Osteoblast (primary cell): ENCODE results near the gene TSEN34. TPM values are rescaled to one million over a fixed set of nuclear protein-coding genes. Genes with fewer than 3 reads are reported as not detected.

Experiments used
- DNase-seq: peaks from one replicate; pipeline ENCODE4 v3.0.0; 2011; ENCODE audit warnings: low spot score, mixed read lengths; ENCODE audit not compliant: insufficient read length; ENCODE audit errors: missing footprints
- H2AFZ ChIP-seq: 2 replicates; pipeline ENCODE4 v1.6.0; 2011; ENCODE audit warnings: mild to moderate bottlenecking, low read length
- H3K27ac ChIP-seq: 2 replicates; pipeline ENCODE4 v1.5.1; 2011; ENCODE audit warnings: mild to moderate bottlenecking, low read depth, low read length, moderate library complexity
- H3K27me3 ChIP-seq: 2 replicates; pipeline ENCODE4 v1.6.0; 2012; ENCODE audit warnings: mild to moderate bottlenecking, control low read depth, inconsistent platforms, low read length, moderate library complexity; ENCODE audit not compliant: insufficient read depth
- H3K36me3 ChIP-seq: 2 replicates; pipeline ENCODE4 v1.5.1; 2011; ENCODE audit warnings: mild to moderate bottlenecking, low read length, control low read depth, moderate library complexity; ENCODE audit not compliant: insufficient read depth
- H3K4me1 ChIP-seq: 2 replicates; pipeline ENCODE4 v1.5.1; 2011; ENCODE audit warnings: mild to moderate bottlenecking, low read length, control low read depth, moderate library complexity; ENCODE audit not compliant: insufficient read depth
- H3K4me2 ChIP-seq: 2 replicates; pipeline ENCODE4 v1.6.0; 2011; ENCODE audit warnings: mild to moderate bottlenecking, low read length; ENCODE audit not compliant: insufficient read depth
- H3K4me3 ChIP-seq: fragments of 200-600 bp; sonication (generic); 3 replicates; pipeline ENCODE4 v1.5.1; 2012; ENCODE audit warnings: mild to moderate bottlenecking, low read length, inconsistent platforms; ENCODE audit not compliant: insufficient read depth
- H3K79me2 ChIP-seq: 2 replicates; pipeline ENCODE4 v1.6.0; 2012; ENCODE audit warnings: mild to moderate bottlenecking, low read length, control low read depth, inconsistent platforms; ENCODE audit not compliant: insufficient read depth
- H3K9me3 ChIP-seq: 2 replicates; pipeline ENCODE4 v1.5.1; 2011; ENCODE audit warnings: low read depth, low read length, control low read depth
- H4K20me1 ChIP-seq: 2 replicates; pipeline ENCODE4 v1.6.0; 2012; ENCODE audit warnings: mild to moderate bottlenecking, low read length, control low read depth; ENCODE audit not compliant: insufficient read depth
- total RNA-seq: library from RNA; depleted of rRNA; stranded (reverse); fragments of >200 nt; gene quantifications from 2 replicates; pipeline ENCODE4 v1.2.3, GENCODE V29; 2012
- TF ChIP-seq, protein P1 (sequence below): IDR thresholded peaks from 2 replicates; pipeline ENCODE4 v1.5.1; 2011; ENCODE audit warnings: mild to moderate bottlenecking, low read depth, low read length, moderate library complexity; ENCODE audit errors: extremely low read depth

TSEN34 gene
- total RNA-seq, 1 donor = 73.1 TPM

DNA sequence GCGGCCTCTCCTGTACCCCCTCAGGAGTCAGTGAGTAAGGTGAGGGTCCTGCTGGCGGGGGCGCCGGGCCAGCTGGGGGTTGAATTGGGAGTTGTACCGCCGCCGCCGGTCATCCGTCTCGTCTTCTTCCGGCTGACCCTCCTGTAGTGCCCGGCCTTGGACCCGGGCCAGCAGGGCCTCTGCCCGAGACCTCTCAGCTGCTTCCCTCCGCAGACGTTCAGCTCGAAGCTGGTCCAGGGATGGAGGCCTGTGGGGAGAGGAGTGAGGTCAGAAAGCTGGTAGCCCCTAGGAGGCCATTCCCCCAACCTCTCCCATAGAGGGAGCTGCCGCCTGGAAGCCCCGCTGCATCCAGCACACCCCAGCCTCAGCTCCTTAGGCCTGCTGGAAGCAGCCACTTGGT, 35.4 kb upstream of the TSEN34 start:
- H3K27ac ChIP-seq = no peak overlapping the region
- H3K27me3 ChIP-seq = no peaks in the 10 kb centered on the region
- H3K9me3 ChIP-seq = no peaks in the 10 kb centered on the region
- DNase-seq = no peak
- no peak overlapping the region for H2AFZ ChIP-seq
- H3K4me2 ChIP-seq = no peak overlapping the region
- TF ChIP-seq, protein P1, sequence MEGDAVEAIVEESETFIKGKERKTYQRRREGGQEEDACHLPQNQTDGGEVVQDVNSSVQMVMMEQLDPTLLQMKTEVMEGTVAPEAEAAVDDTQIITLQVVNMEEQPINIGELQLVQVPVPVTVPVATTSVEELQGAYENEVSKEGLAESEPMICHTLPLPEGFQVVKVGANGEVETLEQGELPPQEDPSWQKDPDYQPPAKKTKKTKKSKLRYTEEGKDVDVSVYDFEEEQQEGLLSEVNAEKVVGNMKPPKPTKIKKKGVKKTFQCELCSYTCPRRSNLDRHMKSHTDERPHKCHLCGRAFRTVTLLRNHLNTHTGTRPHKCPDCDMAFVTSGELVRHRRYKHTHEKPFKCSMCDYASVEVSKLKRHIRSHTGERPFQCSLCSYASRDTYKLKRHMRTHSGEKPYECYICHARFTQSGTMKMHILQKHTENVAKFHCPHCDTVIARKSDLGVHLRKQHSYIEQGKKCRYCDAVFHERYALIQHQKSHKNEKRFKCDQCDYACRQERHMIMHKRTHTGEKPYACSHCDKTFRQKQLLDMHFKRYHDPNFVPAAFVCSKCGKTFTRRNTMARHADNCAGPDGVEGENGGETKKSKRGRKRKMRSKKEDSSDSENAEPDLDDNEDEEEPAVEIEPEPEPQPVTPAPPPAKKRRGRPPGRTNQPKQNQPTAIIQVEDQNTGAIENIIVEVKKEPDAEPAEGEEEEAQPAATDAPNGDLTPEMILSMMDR = no peak
- H4K20me1 ChIP-seq = peaks cover 19% of the 10 kb centered on the region
- H3K4me3 ChIP-seq = no peak overlapping the region
- peaks cover 13% of the 10 kb centered on the region for H3K79me2 ChIP-seq
- H3K36me3 ChIP-seq = peaks cover 68% of the 10 kb centered on the region
- H3K4me1 ChIP-seq = peaks cover 39% of the 10 kb centered on the region

DNA sequence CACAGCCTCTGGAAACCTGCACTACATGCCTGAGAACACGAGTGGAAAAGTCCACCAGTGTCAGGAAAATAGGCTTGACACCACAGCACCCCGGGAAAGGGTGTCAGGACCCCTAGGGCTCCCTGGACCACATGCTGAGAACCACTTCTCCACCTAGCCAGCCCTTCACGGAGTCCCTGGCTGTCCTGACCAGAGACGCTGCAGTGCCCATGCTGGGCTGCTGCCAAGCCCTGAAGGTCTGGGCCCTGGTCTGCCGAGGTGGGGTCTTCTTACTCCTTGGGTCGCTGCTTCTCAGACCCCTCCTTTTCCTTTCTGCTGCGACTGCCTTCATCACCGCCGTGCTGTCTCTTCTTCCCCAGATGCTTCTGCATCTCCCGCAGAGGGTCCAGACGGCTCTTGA, 34.6 kb upstream of the TSEN34 start:
- Histone ChIP-seq H3K9me3 (no peaks in the 10 kb centered on the region), H3K27ac (no peak overlapping the region), H3K36me3 (peaks cover 64% of the 10 kb centered on the region), H3K27me3 (no peaks in the 10 kb centered on the region), H3K79me2 (peaks cover 13% of the 10 kb centered on the region), H4K20me1 (peaks cover 16% of the 10 kb centered on the region), H3K4me2 (no peak overlapping the region), H2AFZ (no peak overlapping the region), H3K4me1 (peaks cover 43% of the 10 kb centered on the region), H3K4me3 (no peak overlapping the region)
- TF ChIP-seq, protein P1 = no peak
- DNase-seq = no peak

DNA sequence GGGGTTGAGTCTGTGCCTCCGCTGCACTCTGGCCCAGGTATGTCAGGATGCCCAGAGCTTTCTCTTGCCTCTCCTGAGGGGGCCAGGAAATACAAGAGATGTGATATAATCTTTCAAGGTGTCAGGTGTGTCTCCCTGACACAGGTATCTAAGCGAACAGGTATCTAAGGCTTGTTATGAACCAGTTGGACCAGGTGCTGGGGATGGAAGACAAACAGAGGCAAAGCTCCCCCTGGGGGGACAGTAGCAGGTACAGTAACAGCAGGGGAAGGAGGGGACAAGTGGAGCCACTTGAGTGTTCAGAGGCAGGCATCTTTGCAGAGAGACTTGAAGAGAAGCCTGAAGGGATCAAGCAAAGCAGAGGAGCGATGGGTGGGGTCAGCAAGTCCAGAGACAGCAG, 34.2 kb upstream of the TSEN34 start:
- Histone ChIP-seq H2AFZ (no peak overlapping the region), H3K27me3 (no peaks in the 10 kb centered on the region), H3K4me3 (no peak overlapping the region), H3K36me3 (peaks cover 59% of the 10 kb centered on the region), H4K20me1 (peaks cover 16% of the 10 kb centered on the region), H3K4me2 (no peak overlapping the region), H3K79me2 (peaks cover 13% of the 10 kb centered on the region), H3K27ac (no peak overlapping the region), H3K4me1 (peaks cover 43% of the 10 kb centered on the region), H3K9me3 (no peaks in the 10 kb centered on the region)
- TF ChIP-seq, protein P1 = no peak
- no peak for DNase-seq

DNA sequence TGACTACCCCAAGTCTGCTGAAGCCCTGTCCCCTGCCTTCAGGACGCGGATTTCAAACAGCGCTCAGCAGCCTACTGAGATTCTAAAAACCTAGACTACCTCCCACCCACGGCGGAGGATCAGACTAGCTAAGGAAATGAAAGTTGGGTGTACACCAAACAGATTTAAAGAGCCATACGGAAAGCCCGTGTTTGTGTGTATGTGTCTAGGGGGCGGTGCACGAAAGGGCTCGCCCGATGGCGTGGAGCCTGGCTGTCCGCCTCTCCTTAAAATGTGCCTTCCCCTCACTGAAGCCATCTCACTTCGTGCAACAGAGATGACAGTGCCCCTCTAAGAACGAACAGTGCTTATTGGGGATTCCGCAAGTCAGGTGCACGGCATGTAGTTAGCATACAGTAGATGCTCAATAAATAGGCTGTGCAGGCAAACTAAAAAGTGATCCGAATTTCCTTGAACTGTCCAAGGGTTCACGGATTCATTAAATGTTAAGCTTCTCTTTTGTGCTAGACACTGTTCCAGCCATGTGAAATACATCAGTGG, 32.2 kb upstream of the TSEN34 start:
- TF ChIP-seq, protein P1 = no peak
- Histone ChIP-seq H3K27ac (peak overlapping the region; percentile 98), H3K36me3 (peaks cover 42% of the 10 kb centered on the region), H3K4me2 (peak overlapping the region; percentile 99), H3K79me2 (peaks cover 13% of the 10 kb centered on the region), H3K4me1 (peaks cover 33% of the 10 kb centered on the region), H4K20me1 (peaks cover 12% of the 10 kb centered on the region), H3K9me3 (no peaks in the 10 kb centered on the region), H3K27me3 (peaks cover 4% of the 10 kb centered on the region), H3K4me3 (peak overlapping the region; percentile 98), H2AFZ (peak overlapping the region; percentile 93)
- no peak for DNase-seq
